NB4 (cell line): ENCODE results near the gene SERPINB7.

Source experiments
- POLR2A ChIP-seq: IDR thresholded peaks from 2 replicates; pipeline ENCODE4 v1.6.1; 2011; ENCODE audit warnings: mild to moderate bottlenecking; ENCODE audit not compliant: insufficient read length; ENCODE audit errors: extremely low read depth
- TF ChIP-seq, protein P1 (sequence below): IDR thresholded peaks from one replicate; pipeline ENCODE4 v1.5.1; 2012; ENCODE audit warnings: low read depth, low read length

DNA sequence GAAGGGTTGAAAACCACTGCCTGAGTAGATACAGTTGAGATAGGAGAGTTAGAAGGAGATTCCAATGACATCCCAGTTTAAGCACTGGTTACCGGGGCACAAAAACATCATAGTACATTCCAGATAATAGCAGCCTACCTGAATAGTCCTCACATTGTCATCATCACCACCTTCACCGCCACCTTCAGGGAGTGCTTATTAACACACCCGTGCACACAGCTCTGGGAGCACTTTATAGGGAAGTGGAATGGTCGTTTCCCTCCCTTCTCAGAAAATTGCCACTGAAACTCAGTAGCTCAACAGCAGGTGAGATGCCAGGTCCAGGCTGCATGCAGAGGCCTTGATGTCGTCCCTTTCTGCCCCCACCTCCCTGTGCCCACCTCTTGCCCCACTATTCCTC is 8.2 kb downstream of the SERPINB7 start:
- TF ChIP-seq, protein P1, sequence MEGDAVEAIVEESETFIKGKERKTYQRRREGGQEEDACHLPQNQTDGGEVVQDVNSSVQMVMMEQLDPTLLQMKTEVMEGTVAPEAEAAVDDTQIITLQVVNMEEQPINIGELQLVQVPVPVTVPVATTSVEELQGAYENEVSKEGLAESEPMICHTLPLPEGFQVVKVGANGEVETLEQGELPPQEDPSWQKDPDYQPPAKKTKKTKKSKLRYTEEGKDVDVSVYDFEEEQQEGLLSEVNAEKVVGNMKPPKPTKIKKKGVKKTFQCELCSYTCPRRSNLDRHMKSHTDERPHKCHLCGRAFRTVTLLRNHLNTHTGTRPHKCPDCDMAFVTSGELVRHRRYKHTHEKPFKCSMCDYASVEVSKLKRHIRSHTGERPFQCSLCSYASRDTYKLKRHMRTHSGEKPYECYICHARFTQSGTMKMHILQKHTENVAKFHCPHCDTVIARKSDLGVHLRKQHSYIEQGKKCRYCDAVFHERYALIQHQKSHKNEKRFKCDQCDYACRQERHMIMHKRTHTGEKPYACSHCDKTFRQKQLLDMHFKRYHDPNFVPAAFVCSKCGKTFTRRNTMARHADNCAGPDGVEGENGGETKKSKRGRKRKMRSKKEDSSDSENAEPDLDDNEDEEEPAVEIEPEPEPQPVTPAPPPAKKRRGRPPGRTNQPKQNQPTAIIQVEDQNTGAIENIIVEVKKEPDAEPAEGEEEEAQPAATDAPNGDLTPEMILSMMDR: no peak
- no peak for TF ChIP-seq POLR2A
